ENCODE data around the gene RNASE8. TPM values are rescaled to one million over a fixed set of nuclear protein-coding genes. Genes with fewer than 3 reads are reported as not detected.

Gene RNASE8
- polyA plus RNA-seq, 3 donors = not detected

GRCh38 chr14:21073921-21074320, 16.3 kb downstream of the RNASE8 start:
- Mint-ChIP-seq H3K4me1 (peaks cover 39% of the 10 kb centered on the region), H3K36me3 (peaks cover 51 to 59% of the 10 kb centered on the region in 2 donors), H3K27ac (peak overlapping the region in 3 of 7 donors; percentile 42 to 80 (median 58)), H3K27me3 (ENCODE audit: low read depth in 3 of 3) (peaks cover 5 to 9% (median 6%) of the 10 kb centered on the region in 3 donors), H3K9me3 (peaks cover 0 to 3% (median 0%) of the 10 kb centered on the region in 7 donors), H3K4me3 (no peak overlapping the region)
- Histone ChIP-seq H3K27ac (ENCODE audit: low read depth in 1 of 2, low read length in 2 of 2) (no peak overlapping the region), H2AFZ (ENCODE audit: insufficient read depth, low read depth, low read length, poor library complexity, severe bottlenecking) (no peak overlapping the region), H3K4me2 (replicated peaks; ENCODE audit: extremely low read depth, low read length, poor library complexity, severe bottlenecking) (no peak overlapping the region), H3K9ac (ENCODE audit: insufficient read depth, low read length, poor library complexity, severe bottlenecking) (no peak overlapping the region), H3K9me3 (replicated peaks in 1 of 2; ENCODE audit: control insufficient read depth in 1 of 2, insufficient read depth in 1 of 2, low read length in 2 of 2) (no peaks in the 10 kb centered on the region), H3K36me3 (replicated peaks in 1 of 2; ENCODE audit: control insufficient read depth in 1 of 2, insufficient read depth in 2 of 2, low read length in 2 of 2) (peaks cover 55 to 64% of the 10 kb centered on the region in 2 donors), H3K4me3 (replicated peaks in 1 of 3; ENCODE audit: low read depth in 2 of 3, low read length in 3 of 3) (no peak overlapping the region), H3K79me2 (ENCODE audit: insufficient read depth, low read length) (peaks cover 38% of the 10 kb centered on the region), H4K20me1 (ENCODE audit: insufficient read depth, low read length) (peaks cover 11% of the 10 kb centered on the region), H3K4me1 (ENCODE audit: control insufficient read depth in 1 of 2, insufficient read depth in 2 of 2, low read length in 2 of 2) (peaks cover 34 to 39% of the 10 kb centered on the region in 2 donors), H3K27me3 (ENCODE audit: control insufficient read depth in 2 of 2, insufficient read depth in 2 of 2, low read length in 2 of 2) (peaks cover 0 to 3% of the 10 kb centered on the region in 2 donors)
- TF ChIP-seq, protein P1, sequence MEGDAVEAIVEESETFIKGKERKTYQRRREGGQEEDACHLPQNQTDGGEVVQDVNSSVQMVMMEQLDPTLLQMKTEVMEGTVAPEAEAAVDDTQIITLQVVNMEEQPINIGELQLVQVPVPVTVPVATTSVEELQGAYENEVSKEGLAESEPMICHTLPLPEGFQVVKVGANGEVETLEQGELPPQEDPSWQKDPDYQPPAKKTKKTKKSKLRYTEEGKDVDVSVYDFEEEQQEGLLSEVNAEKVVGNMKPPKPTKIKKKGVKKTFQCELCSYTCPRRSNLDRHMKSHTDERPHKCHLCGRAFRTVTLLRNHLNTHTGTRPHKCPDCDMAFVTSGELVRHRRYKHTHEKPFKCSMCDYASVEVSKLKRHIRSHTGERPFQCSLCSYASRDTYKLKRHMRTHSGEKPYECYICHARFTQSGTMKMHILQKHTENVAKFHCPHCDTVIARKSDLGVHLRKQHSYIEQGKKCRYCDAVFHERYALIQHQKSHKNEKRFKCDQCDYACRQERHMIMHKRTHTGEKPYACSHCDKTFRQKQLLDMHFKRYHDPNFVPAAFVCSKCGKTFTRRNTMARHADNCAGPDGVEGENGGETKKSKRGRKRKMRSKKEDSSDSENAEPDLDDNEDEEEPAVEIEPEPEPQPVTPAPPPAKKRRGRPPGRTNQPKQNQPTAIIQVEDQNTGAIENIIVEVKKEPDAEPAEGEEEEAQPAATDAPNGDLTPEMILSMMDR (IDR thresholded peaks at IDR 0.05) = no peak
- intact Hi-C loops (cut with micrococcal nuclease) = no loop called here
- DNase-seq = no peak
- WGBS (ENCODE audit: insufficient coverage) = 100% methylated on average over 8 of the region's 9 CpGs

DNA sequence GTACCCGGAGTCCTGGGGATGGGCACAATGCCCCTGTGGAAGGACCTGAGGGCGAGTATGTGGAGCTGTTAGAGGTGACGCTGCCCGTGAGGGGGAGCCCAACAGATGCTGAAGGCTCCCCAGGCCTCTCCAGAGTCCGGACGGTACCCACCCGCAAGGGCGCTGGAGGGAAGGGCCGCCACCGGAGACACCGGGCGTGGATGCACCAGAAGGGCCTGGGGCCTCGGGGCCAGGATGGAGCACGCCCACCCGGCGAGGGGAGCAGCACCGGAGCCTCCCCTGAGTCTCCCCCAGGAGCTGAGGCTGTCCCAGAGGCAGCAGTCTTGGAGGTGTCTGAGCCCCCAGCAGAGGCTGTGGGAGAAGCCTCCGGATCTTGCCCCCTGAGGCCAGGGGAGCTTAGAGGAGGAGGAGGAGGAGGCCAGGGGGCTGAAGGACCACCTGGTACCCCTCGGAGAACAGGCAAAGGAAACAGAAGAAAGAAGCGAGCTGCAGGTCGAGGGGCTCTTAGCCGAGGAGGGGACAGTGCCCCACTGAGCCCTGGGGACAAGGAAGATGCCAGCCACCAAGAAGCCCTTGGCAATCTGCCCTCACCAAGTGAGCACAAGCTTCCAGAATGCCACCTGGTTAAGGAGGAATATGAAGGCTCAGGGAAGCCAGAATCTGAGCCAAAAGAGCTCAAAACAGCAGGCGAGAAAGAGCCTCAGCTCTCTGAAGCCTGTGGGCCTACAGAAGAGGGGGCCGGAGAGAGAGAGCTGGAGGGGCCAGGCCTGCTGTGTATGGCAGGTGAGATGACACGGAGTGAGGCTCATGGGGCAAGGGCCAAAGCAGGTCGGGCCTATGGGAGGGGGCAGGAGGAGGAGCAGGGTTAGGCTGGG, 17.0 kb downstream of the RNASE8 start:
- intact Hi-C loops (cut with micrococcal nuclease) = no loop called here
- Histone ChIP-seq H2AFZ (ENCODE audit: insufficient read depth, low read depth, low read length, poor library complexity, severe bottlenecking) (no peak overlapping the region), H3K27ac (ENCODE audit: low read depth in 1 of 2, low read length in 2 of 2) (peak overlapping the region in 1 of 2 donors; percentile 3), H3K9ac (ENCODE audit: insufficient read depth, low read length, poor library complexity, severe bottlenecking) (no peak overlapping the region), H3K27me3 (ENCODE audit: control insufficient read depth in 2 of 2, insufficient read depth in 2 of 2, low read length in 2 of 2) (no peaks in the 10 kb centered on the region), H3K4me2 (replicated peaks; ENCODE audit: extremely low read depth, low read length, poor library complexity, severe bottlenecking) (no peak overlapping the region), H4K20me1 (ENCODE audit: insufficient read depth, low read length) (peaks cover 11% of the 10 kb centered on the region), H3K79me2 (ENCODE audit: insufficient read depth, low read length) (peaks cover 33% of the 10 kb centered on the region), H3K9me3 (replicated peaks in 1 of 2; ENCODE audit: control insufficient read depth in 1 of 2, insufficient read depth in 1 of 2, low read length in 2 of 2) (no peaks in the 10 kb centered on the region), H3K4me1 (ENCODE audit: control insufficient read depth in 1 of 2, insufficient read depth in 2 of 2, low read length in 2 of 2) (peaks cover 27 to 32% of the 10 kb centered on the region in 2 donors), H3K36me3 (replicated peaks in 1 of 2; ENCODE audit: control insufficient read depth in 1 of 2, insufficient read depth in 2 of 2, low read length in 2 of 2) (peaks cover 62 to 71% of the 10 kb centered on the region in 2 donors), H3K4me3 (replicated peaks in 1 of 3; ENCODE audit: low read depth in 2 of 3, low read length in 3 of 3) (no peak overlapping the region)
- 98% methylated on average over 20 of the region's 26 CpGs for WGBS (ENCODE audit: insufficient coverage)
- peaks cover 32% of the 10 kb centered on the region for H3K4me1 Mint-ChIP-seq
- DNase-seq = no peak
- H3K27ac Mint-ChIP-seq = peak overlapping the region in 4 of 7 donors; percentile 48 to 63 (median 56)
- H3K9me3 Mint-ChIP-seq = peaks cover 0 to 3% (median 0%) of the 10 kb centered on the region in 7 donors
- TF ChIP-seq, protein P1 (IDR thresholded peaks at IDR 0.05) = no peak
- H3K4me3 Mint-ChIP-seq = no peak overlapping the region
- H3K27me3 Mint-ChIP-seq (ENCODE audit: low read depth in 3 of 3) = peaks cover 1 to 5% (median 2%) of the 10 kb centered on the region in 3 donors
- H3K36me3 Mint-ChIP-seq = peaks cover 58 to 66% of the 10 kb centered on the region in 2 donors

Data from CD14-positive monocyte (primary cell).